B cell (primary cell): Measurements from ENCODE around the gene ACCS. TPM values are rescaled to one million over a fixed set of nuclear protein-coding genes. Genes with fewer than 3 reads are reported as not detected.

ENCODE experiments used
- ATAC-seq: fragments of 200-7000 bp; cut with Tn5 transposase; one replicate; pipeline ENCODE4 v1.10.0; 2021; ENCODE audit warnings: low read depth, mild to moderate bottlenecking, moderate number of reproducible peaks, moderate library complexity
- CTCF ChIA-PET: fragments of 350-600 bp; sonication (Branson Sonifier 250); formaldehyde crosslinking; loops from one replicate; lab custom pipeline; 2021; ENCODE audit warnings: antibody characterized with exemption, inconsistent platforms; lab: Charles Lee
- POLR2A ChIA-PET: fragments of 350-600 bp; sonication (Branson Sonifier 250); formaldehyde crosslinking; loops from one replicate; lab custom pipeline; 2021; ENCODE audit warnings: antibody characterized with exemption; lab: Charles Lee
- DNase-seq: peaks from one replicate; pipeline ENCODE4 v3.0.0; 2013
- H2AFZ ChIP-seq: 2 replicates; pipeline ENCODE4 v1.6.1; 2012; ENCODE audit warnings: mild to moderate bottlenecking, low read depth, low read length; ENCODE audit not compliant: insufficient read depth, poor library complexity, severe bottlenecking
- H3K27ac ChIP-seq, 2 donors: 1 replicate in 1 of 2; 2 replicates in 1 of 2; pipeline ENCODE4 v1.5.1; 2012 to 2013; ENCODE audit warnings: low read length in 2 of 2, mild to moderate bottlenecking in 2 of 2, moderate library complexity in 1 of 2
- H3K27me3 ChIP-seq, 4 experiments: fragments of 200-600 bp in 1 of 4; sonication (generic) in 1 of 4; replicated peaks in 1 of 4; 1 replicate in 2 of 4; 2 replicates in 2 of 4; pipeline versions ENCODE4 v1.6.1 to v1.7.0; 2013 to 2016; ENCODE audit warnings: low read length in 3 of 4, mild to moderate bottlenecking in 2 of 4, mixed read lengths in 1 of 4, moderate library complexity in 1 of 4; ENCODE audit not compliant: insufficient read depth in 4 of 4, control insufficient read depth in 3 of 4; ENCODE audit errors: control extremely low read depth in 1 of 4
- H3K36me3 ChIP-seq, 2 experiments: replicated peaks in 1 of 2; 1 replicate in 1 of 2; 2 replicates in 1 of 2; pipeline versions ENCODE4 v1.6.1 to v1.7.1; 2013; ENCODE audit warnings: low read length in 1 of 2; ENCODE audit not compliant: insufficient read depth in 2 of 2, control insufficient read depth in 1 of 2; ENCODE audit errors: control extremely low read depth in 1 of 2, extremely low read depth in 1 of 2
- H3K4me1 ChIP-seq, 2 donors: fragments of 200-600 bp in 1 of 2; sonication (generic) in 1 of 2; 1 replicate in 1 of 2; 2 replicates in 1 of 2; pipeline versions ENCODE4 v1.5.1 to v1.6.1; 2013 to 2017; ENCODE audit warnings: low read length in 2 of 2; ENCODE audit not compliant: control insufficient read depth in 2 of 2, insufficient read depth in 2 of 2
- H3K4me2 ChIP-seq: replicated peaks from 2 replicates; pipeline ENCODE3; 2012; ENCODE audit warnings: mild to moderate bottlenecking, low read depth, low read length; ENCODE audit not compliant: poor library complexity, severe bottlenecking
- H3K4me3 ChIP-seq, 5 experiments: fragments of 200-600 bp in 1 of 5; sonication (generic) in 1 of 5; 1 replicate in 3 of 5; 2 replicates in 2 of 5; pipeline versions ENCODE4 v1.5.1 to v1.7.0; 2011 to 2016; ENCODE audit warnings: low read length in 4 of 5, mild to moderate bottlenecking in 4 of 5, low read depth in 2 of 5, control low read depth in 1 of 5, moderate library complexity in 1 of 5; ENCODE audit not compliant: insufficient read depth in 1 of 5; ENCODE audit errors: control extremely low read depth in 1 of 5, extremely low read depth in 1 of 5
- H3K79me2 ChIP-seq: fragments of 200-600 bp; sonication (generic); one replicate; pipeline ENCODE4 v1.6.0; 2016; ENCODE audit warnings: low read length; ENCODE audit not compliant: control insufficient read depth, insufficient read depth
- H3K9ac ChIP-seq: fragments of 200-600 bp; sonication (generic); 2 replicates; pipeline ENCODE4 v1.6.1; 2017; ENCODE audit warnings: mild to moderate bottlenecking, low read length, moderate library complexity
- H3K9me3 ChIP-seq, 3 donors: one replicate each; pipeline versions ENCODE4 v1.6.1 to v1.7.1; 2013; ENCODE audit warnings: low read length in 2 of 3; ENCODE audit not compliant: control insufficient read depth in 2 of 3, insufficient read depth in 1 of 3; ENCODE audit errors: control extremely low read depth in 1 of 3
- H4K20me1 ChIP-seq: 2 replicates; pipeline ENCODE4 v1.6.0; 2012; ENCODE audit warnings: mild to moderate bottlenecking, low read length; ENCODE audit not compliant: insufficient read depth, control insufficient read depth, poor library complexity, severe bottlenecking
- H3K27ac Mint-ChIP-seq: one replicate; pipeline ENCODE4 v1.8.0; 2021; ENCODE audit warnings: mixed read lengths
- H3K27me3 Mint-ChIP-seq: one replicate; pipeline ENCODE4 v1.8.0; 2021; ENCODE audit warnings: mixed read lengths
- H3K4me1 Mint-ChIP-seq: one replicate; pipeline ENCODE4 v1.8.0; 2021; ENCODE audit warnings: mixed read lengths
- H3K4me3 Mint-ChIP-seq: one replicate; pipeline ENCODE4 v1.8.0; 2021; ENCODE audit warnings: mixed read lengths
- H3K9me3 Mint-ChIP-seq: one replicate; pipeline ENCODE4 v1.8.0; 2022; ENCODE audit warnings: mixed read lengths; ENCODE audit not compliant: insufficient read depth
- EZH2 ChIP-seq: IDR thresholded peaks from 2 replicates; pipeline ENCODE4 v1.6.1; 2012; ENCODE audit warnings: borderline replicate concordance, low read depth, mild to moderate bottlenecking, moderate library complexity, low read length; ENCODE audit not compliant: insufficient read depth, poor library complexity, severe bottlenecking
- WGBS: methylation state at CpG from one replicate; pipeline ENCODE4 v1.1.5; 2013; ENCODE audit warnings: missing lambda C conversion rate; ENCODE audit not compliant: insufficient coverage; 5-methylcytosine and 5-hydroxymethylcytosine counted together
- intact Hi-C: fragments of 100-400 bp; cut with micrococcal nuclease; formaldehyde crosslinking; loops from one replicate; pipeline ENCODE4 v1.10.0; 2022
- polyA plus RNA-seq: library from polyadenylated mRNA; depleted of rRNA; stranded (reverse); fragments of >200 nt; gene quantifications from 2 replicates; pipeline ENCODE4 v1.2.3, GENCODE V29; 2012
- total RNA-seq, 2 donors: library from RNA; stranded (reverse); fragments of 120-200 nt in 1 of 2; gene quantifications; 1 replicate in 1 of 2; 2 replicates in 1 of 2; pipeline versions ENCODE4 v1.2.3 to v1.2.4, GENCODE V29; 2013 to 2022
- TF ChIP-seq, protein P1 (sequence below): fragments of 200-600 bp; IDR thresholded peaks from one replicate; pipeline ENCODE4 v1.8.0; 2022; ENCODE audit warnings: antibody characterized with exemption, mild to moderate bottlenecking

Gene ACCS
- total and polyA plus RNA-seq, 2 donors (not counting 1 experiment from before 2014, with no cell fraction given), result 59.5 to 63.2 TPM

DNA sequence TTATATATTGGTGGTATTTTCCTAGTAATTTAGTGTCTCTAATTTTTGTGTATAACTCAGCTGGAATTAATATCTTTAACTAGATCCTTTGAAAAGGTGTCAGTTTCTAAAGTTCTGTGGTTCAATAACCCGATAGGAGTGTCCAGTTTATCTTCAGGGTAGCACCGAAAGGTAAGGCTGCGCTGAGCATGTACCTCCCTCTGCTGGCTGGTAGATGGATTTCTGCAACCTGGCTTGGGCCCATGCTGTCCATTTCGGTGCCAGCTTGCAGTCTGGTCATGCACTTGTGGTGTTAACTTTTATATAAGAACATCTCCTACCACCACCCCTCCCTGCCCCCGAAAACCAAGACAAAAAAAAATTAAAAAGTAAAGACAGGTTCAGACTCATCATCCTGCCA lies 54.1 kb downstream of the ACCS start:
- WGBS, result 96% methylated on average over 4 of the region's 5 CpGs
- Histone ChIP-seq H3K79me2 (no peaks in the 10 kb centered on the region), H3K9me3 (no peaks in the 10 kb centered on the region), H3K27ac (no peak overlapping the region), H4K20me1 (peaks cover 6% of the 10 kb centered on the region), H3K9ac (no peak overlapping the region), H3K4me3 (no peak overlapping the region), H3K4me2 (no peak overlapping the region), H3K4me1 (no peaks in the 10 kb centered on the region), H2AFZ (no peak overlapping the region), H3K27me3 (no peaks in the 10 kb centered on the region), H3K36me3 (peaks cover 2 to 29% of the 10 kb centered on the region in 2 experiments)
- ATAC-seq, result no peak
- Mint-ChIP-seq H3K9me3 (no peaks in the 10 kb centered on the region), H3K27ac (no peak overlapping the region), H3K27me3 (no peaks in the 10 kb centered on the region), H3K4me1 (peaks cover 2% of the 10 kb centered on the region), H3K4me3 (no peak overlapping the region)
- intact Hi-C loops, result no loop called here
- CTCF ChIA-PET, result interaction anchor here (1.4 to 1.9 kb wide), 2 partner anchors 14 to 26 kb away, joined by 4 to 5 read pairs; no protein-coding TSS in a partner anchor
- TF ChIP-seq EZH2, result no peak
- TF ChIP-seq, protein P1, sequence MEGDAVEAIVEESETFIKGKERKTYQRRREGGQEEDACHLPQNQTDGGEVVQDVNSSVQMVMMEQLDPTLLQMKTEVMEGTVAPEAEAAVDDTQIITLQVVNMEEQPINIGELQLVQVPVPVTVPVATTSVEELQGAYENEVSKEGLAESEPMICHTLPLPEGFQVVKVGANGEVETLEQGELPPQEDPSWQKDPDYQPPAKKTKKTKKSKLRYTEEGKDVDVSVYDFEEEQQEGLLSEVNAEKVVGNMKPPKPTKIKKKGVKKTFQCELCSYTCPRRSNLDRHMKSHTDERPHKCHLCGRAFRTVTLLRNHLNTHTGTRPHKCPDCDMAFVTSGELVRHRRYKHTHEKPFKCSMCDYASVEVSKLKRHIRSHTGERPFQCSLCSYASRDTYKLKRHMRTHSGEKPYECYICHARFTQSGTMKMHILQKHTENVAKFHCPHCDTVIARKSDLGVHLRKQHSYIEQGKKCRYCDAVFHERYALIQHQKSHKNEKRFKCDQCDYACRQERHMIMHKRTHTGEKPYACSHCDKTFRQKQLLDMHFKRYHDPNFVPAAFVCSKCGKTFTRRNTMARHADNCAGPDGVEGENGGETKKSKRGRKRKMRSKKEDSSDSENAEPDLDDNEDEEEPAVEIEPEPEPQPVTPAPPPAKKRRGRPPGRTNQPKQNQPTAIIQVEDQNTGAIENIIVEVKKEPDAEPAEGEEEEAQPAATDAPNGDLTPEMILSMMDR, result no peak
- POLR2A ChIA-PET, result no interaction called here
- no peak for DNase-seq

DNA sequence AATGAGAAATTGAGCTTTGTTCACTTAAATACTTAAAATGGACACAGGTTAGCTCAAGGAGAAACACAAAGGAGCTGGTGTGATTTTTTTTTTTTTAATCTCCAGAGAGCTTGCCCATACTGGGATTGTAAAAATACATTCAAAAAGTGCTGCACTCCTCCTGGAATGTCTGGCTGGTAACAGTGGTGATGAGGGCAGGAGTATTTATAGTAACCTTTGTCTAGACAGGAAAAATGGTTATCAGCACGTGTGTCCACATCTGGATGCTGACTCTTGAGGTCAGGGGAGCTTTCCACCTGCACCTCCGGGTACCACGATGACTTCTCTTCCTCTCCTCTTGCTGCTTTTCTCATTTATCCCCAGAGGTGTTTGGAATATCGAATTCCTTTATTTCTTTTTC lies 59.5 kb downstream of the ACCS start:
- Histone ChIP-seq H2AFZ (no peak overlapping the region), H3K9me3 (no peaks in the 10 kb centered on the region), H3K36me3 (peaks cover 12 to 57% of the 10 kb centered on the region in 2 experiments), H4K20me1 (no peaks in the 10 kb centered on the region), H3K79me2 (no peaks in the 10 kb centered on the region), H3K4me1 (no peaks in the 10 kb centered on the region), H3K27me3 (no peaks in the 10 kb centered on the region), H3K4me2 (no peak overlapping the region), H3K27ac (no peak overlapping the region), H3K9ac (no peak overlapping the region), H3K4me3 (no peak overlapping the region)
- TF ChIP-seq, protein P1, result no peak
- no peak for TF ChIP-seq EZH2
- POLR2A ChIA-PET, result no interaction called here
- Mint-ChIP-seq H3K4me1 (peaks cover 2% of the 10 kb centered on the region), H3K9me3 (no peaks in the 10 kb centered on the region), H3K27ac (no peak overlapping the region), H3K27me3 (no peaks in the 10 kb centered on the region), H3K4me3 (no peak overlapping the region)
- WGBS, result 73% methylated on average over 3 of the region's 4 CpGs
- ATAC-seq, result no peak
- CTCF ChIA-PET, result interaction anchor here (1.0 kb wide), 1 partner anchor 8 kb away, joined by 3 read pairs; no protein-coding TSS in a partner anchor
- intact Hi-C loops, result no loop called here
- DNase-seq, result no peak
